Measurements from ENCODE around the gene TUBE1.
"Not testable (repeated sequence)": the region's sequence is repeated elsewhere in the genome, so short reads cannot be mapped to it uniquely, and the experiment has no call there.

TUBE1 gene

DNA sequence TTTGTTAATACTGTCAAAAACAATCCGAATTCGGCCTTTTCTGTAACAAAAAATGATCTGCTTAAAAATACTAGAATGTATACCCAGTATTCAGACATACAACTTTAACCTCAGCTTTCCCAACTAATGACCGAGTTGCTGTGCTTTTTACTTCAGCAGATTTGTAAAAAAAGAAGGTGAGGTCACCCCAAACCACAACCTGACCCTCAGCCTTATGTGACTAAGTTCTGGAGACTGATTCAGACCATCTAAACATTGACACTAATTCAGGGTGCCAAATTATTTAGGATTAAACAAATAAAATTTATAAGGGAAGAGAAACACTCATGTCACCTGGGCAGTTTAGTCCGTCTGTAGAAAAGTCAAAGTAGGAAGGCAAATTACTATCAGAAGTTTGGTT, 25.7 kb downstream of the TUBE1 start:
- no peak for DNase-seq

GRCh38 chr6:112058243-112059032, 28.8 kb downstream of the TUBE1 start:
- no peak for DNase-seq

- DNase-seq = no peak
Observed at GRCh38 chr6:112054555-112055190, 32.6 kb downstream of the TUBE1 start.

DNA sequence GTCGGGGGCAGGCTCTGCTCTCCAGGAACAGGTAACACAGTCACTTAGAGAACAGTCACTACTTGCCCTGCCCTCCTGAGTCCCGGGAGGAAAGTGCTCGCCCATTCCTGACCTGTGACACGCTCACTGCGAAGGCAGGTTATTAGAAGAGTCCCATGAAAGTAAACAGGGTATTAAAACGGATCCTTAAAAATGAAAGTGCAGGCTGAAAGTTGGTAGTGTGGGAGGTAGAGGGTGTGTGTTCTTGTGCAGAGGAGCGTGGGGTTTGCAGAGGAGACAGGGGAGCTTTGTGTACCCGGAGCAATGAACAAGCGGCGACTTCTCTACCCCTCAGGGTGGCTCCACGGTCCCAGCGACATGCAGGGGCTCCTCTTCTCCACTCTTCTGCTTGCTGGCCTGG, 33.3 kb downstream of the TUBE1 start, which contains the start of gene CCN6:
TSS of gene CCN6 (plus strand) at position 104 of the 400 bp plus-strand sequence. CDS start at position 358, 254 bp downstream.
- DNase-seq = no peak

GRCh38 chr6:112051251-112051740, 36.0 kb downstream of the TUBE1 start:
- DNase-seq = not testable (repeated sequence)

DNA sequence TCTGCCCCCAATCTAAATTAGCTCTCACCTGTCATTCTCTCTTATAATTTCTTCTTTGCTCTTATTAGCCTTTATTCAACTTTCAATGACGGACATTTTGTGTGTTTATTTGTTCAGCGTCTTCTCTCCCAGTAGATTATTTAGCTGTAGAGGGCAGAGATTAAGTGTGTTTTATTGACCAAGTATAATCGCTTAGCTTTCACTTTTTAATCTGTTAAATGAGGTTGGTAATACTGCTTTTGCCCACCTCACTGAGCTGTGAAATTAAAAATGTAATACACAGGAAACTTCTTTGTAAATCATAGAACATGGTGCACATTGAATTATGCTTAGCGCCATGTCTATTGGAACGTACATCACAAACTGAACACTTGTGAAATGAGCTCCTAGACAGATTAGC, 36.9 kb downstream of the TUBE1 start:
- no peak for DNase-seq

DNA sequence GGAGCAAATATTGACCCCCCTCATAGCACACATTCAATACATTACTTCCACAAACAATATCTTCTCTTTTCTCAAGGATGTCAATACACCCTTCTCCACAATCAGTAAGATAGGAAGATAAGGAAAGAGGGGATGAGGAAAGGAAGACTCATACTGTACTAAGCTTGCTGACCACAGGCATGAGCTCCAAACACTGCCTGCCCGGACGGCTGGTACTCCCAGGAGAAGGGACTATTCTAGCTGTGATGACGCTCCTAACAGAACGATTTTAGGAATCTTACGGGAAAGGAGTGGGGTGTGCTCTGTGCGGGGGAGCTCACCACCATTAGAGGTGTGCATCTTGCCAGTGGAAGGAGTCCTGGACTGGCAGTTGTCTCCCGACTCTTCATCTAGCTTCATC, 37.3 kb downstream of the TUBE1 start:
- no peak for DNase-seq

DNA sequence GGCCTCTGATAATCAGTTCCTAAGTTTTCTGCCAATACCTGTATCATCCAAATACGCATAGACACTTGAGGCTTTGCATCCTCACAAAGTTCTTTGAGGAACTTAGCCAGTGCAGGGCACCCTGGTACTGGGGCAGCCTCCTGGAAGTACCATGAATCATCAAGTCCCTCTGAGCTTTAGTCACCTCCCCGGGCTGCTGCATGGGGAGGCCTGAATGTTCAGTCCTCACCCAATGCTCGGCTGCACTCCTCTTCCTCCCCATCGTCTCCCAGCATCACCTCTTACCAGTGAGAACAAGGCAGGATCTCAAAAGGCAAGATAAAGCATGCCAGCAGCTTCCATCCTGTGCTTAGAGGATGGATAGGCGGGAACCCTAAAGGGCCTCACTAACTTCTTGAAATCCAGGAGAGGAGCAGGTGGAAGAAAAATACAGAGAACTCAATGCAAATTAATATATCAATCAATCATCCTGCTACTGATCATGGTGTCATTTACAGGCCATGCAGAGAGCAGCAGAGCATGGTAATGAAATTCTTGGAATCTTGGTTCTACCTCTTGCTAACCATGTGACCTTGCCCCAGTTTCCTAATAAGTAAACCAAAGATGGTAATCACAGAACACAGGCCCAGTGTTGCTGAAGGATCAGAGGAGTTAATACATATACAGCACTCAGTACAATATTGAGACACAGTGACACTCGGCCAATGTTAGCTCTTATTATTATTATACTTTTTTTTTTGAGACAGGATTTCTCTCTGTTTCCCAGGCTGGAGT, 38.1 kb downstream of the TUBE1 start:
- DNase-seq = no peak

DNA sequence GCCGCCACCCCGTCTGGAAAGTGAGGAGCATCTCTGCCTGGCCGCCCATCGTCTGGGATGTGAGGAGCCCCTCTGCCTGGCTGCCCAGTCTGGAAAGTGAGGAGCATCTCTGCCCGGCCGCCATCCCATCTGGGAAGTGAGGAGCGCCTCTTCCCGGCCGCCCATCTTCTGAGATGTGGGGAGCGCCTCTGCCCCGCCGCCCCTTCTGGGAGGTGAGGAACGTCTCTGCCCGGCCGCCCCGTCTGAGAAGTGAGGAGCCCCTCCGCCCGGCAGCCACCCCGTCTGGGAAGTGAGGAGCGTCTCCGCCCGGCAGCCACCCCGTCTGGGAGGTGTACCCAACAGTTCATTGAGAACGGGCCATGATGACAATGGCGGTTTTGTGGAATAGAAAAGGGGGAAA, 39.8 kb downstream of the TUBE1 start:
- not testable (repeated sequence) for DNase-seq

- no peak for DNase-seq
Observed at GRCh38 chr6:112044856-112045255, 42.4 kb downstream of the TUBE1 start.

DNA sequence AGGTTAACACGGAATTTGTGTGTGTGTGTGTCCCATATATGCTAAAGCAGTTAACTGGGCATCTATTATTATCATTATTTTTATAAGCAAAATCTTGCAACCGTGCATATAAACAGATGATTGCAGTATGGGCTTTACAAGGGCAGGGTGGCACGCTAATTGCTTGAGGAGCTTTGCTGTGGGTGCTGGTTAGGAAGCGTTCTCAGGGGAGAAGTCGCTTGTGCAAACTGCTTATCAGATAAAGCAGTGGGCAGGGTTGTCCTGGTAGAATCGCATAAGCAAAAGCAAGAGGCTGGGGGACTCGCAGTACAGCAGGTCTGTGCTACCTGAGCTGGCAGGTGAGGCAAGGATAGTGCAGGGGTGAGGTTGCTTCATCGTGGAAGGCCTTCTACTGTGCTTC, 43.1 kb downstream of the TUBE1 start:
- no peak for DNase-seq

- peak; percentile 93 for DNase-seq
Observed at GRCh38 chr6:112043032-112044007, 44.0 kb downstream of the TUBE1 start.

DNA sequence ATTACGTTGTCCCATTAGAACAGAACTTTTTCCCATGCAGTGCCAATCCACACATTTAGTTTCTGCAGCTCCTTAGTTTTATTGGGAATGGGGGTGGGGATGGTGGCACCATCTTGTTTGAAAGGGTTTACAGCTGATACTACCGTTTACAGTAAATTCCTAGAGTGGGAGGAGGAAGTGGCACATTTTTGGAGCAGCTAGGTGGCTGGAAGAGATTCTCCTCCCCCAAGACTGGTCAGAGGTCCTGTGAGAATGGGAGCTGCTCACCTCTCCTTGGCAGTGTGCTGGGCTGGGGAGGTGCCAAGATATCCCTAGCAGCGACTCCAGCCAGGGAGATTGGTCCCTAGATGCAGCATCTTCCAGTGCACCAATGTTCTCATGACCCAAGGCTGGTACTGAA, 45.7 kb downstream of the TUBE1 start:
- DNase-seq = no peak

GRCh38 chr6:112040956-112041355, 46.3 kb downstream of the TUBE1 start:
- DNase-seq = no peak

- no peak for DNase-seq
Observed at GRCh38 chr6:112039431-112039770, 47.9 kb downstream of the TUBE1 start.

DNA sequence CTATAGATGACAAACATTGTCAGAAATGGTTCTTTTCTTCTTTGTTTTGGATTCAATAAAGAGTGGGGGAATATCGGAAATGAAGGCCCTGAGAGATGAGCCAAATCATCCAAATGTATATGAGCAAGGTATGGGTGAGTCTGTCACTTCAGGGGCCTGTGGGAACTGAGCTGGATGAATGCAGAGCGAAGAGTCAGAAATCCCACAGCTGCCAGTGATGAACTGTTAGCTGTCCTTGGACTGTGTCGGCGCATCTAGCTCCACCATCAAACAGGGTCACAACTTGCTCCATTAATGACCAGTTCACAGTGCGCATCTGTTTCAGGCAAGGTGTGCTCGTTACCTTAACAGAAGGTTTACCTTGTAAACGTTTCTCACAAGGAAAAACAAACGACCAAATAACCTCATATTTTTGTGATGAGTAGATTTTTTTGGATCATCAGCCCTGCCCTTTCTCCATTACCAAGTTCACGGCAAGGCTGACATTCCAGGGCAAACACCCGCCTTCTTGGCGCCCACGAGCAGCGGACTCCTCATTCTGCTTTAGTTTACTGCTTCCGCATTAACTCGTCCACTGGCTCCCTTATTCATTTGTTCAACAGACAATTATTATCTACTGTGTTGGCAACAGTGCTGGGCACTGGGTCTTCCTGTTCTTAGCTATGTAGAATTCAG, 48.4 kb downstream of the TUBE1 start:
- DNase-seq = no peak

DNA sequence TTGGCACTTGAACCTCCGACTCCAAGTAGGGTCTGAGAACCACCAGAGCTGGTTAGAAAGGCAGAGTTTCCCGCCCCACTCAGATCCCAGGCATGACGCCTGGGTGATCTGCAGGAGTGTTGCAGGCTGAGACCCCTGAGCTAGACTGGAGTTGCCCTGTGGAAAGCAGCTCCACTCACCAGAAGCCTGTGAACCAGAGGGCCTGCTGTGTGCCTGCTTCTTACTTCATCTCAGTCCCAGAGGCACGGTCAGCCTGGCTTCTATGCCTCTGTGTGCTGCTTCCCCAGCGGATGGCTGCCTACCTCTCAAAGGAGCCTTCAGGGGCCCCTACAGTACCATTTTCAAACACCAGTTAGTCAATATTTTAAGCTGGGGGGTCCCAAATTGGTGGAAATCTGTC, 49.0 kb downstream of the TUBE1 start:
- DNase-seq = no peak

DNA sequence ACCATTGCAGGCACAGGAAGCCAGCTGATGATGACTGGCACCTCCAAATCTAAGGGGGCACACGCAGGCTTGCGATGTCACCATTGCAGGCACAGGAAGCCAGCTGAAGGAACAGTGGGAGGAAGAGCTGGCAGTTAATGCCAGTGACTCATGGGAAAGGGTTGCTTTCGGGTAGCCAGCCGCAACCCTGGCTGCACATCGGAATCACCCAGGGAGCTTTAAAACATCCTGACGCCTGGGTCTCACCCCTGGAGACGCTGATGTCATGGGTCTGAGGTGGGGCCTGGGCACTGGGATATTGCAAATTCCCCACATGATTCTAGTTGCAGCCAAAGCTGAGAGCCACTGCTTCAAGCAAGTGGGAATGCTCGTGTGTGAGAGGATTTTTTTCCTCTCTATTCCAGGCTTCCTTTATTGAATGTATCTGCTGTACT, 49.5 kb downstream of the TUBE1 start:
- DNase-seq = no peak

- no peak for DNase-seq
Observed at GRCh38 chr6:112036088-112036637, 51.1 kb downstream of the TUBE1 start.

DNA sequence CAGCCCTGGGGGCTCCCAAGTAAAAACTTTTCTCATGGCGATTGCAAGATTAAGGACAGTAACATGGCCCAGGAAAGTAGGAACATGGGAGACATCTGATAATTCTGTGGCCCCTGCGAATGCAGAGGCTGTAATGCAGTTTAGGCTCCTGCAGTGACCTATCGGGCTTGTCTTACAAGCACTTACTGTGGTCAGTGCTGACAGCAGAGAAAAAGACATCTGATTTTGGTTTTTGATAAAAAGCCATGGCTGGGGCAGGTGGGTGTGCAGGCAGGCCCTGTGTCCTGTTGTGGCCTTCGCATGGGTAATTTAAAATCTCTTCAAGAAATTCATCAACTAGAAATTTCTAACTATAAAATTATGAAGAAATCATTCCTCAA, 52.7 kb downstream of the TUBE1 start:
- no peak for DNase-seq

DNA sequence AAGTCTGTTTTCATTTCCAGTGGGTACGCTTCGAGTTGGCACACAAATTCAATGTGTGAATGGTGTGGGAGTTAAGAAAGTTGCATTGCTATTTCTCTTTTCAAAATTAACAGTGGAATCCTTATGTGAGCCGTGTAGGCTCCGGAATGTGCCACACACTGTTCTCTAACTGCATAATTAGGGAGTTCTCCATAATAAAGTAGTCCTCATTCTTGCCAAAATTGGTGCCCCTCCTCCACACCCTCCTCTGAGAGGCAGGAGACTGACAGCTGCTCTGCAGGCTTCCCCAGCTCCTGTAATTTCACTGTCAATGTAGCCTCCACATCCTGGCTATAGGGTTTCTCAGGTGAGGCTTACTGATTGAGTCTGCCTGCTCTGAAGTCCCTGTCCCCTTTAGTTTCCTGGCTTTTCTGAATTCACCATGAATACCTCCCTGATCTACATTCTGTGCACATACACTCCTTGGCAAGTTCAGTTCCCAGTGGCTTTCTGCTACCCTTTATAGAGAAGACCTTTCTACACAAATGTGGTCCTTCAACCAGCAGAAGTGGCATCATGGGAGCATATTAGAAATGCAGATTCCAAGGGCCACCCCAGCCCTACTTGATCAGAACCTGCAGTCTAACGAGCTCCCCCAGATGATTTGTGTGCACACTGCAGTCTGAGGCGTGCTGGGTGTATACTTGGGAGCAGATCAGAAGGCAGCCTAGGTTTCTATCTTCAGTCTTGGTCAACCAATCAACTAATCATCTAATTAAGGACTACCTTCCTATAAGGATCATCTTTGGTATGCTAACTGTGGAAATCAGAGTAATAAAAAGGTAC, 53.3 kb downstream of the TUBE1 start:
- no peak for DNase-seq

All from activated CD4-positive, alpha-beta T cell treated with anti-CD3 and anti-CD28 coated beads, Interleukin-2, amount 50 U/mL, for 1 hour (primary cell).